Measurements from ENCODE around the gene REC114. TPM values are rescaled to one million over a fixed set of nuclear protein-coding genes. Genes with fewer than 3 reads are reported as not detected.
"Not testable (repeated sequence)": the region's sequence is repeated elsewhere in the genome, so short reads cannot be mapped to it uniquely, and the experiment has no call there.

Gene REC114
- total and polyA plus RNA-seq, 2 donors (not counting 3 experiments of a cell fraction or from before 2014, with no cell fraction given) = not detected

- no peaks in the 10 kb centered on the region for H3K79me2 ChIP-seq (ENCODE audit: control insufficient read depth, insufficient read depth, low read length)
- TF ChIP-seq MAX (IDR thresholded peaks at IDR 0.05; ENCODE audit: insufficient read depth, insufficient read length) (no peak), GATA2 (IDR thresholded peaks at IDR 0.05; ENCODE audit: insufficient read depth, insufficient read length, low read depth, low read length) (no peak), POLR2A (IDR thresholded peaks at IDR 0.05; ENCODE audit: low read depth, low read length) (no peak), CTCF (IDR thresholded peaks at IDR 0.05; ENCODE audit: extremely low read depth in 1 of 2, insufficient read depth in 1 of 2, low read depth in 1 of 2, low read length in 2 of 2) (no peak), EZH2 (IDR thresholded peaks at IDR 0.05; ENCODE audit: borderline replicate concordance, low read depth, low read length, severe bottlenecking) (no peak)
- POLR2A ChIA-PET = no interaction called here
- no peaks in the 10 kb centered on the region for H3K9me3 ChIP-seq (replicated peaks; ENCODE audit: control insufficient read depth, insufficient read depth, low read length)
- H3K4me3 ChIP-seq (replicated peaks in 1 of 3; ENCODE audit: insufficient read depth in 1 of 3, low read depth in 1 of 3, low read length in 3 of 3) = no peak overlapping the region
- H3K9ac ChIP-seq (replicated peaks; ENCODE audit: extremely low read depth, insufficient read depth, low read length) = no peak overlapping the region
- no peak overlapping the region for H3K27ac ChIP-seq (ENCODE audit: insufficient read depth, low read depth, low read length)
- peaks cover 0 to 2% of the 10 kb centered on the region in 2 experiments for H3K27me3 ChIP-seq (ENCODE audit: control insufficient read depth in 2 of 2, insufficient read depth in 2 of 2, low read length in 2 of 2)
- H3K4me2 ChIP-seq (ENCODE audit: insufficient read depth, low read length) = no peak overlapping the region
- H2AFZ ChIP-seq (ENCODE audit: low read depth, low read length) = no peak overlapping the region
- no peaks in the 10 kb centered on the region for H4K20me1 ChIP-seq (replicated peaks; ENCODE audit: control insufficient read depth, extremely low read depth, insufficient read depth, low read length)
- H3K36me3 ChIP-seq (ENCODE audit: control insufficient read depth in 2 of 2, extremely low read depth in 1 of 2, insufficient read depth in 2 of 2, low read length in 2 of 2) = no peaks in the 10 kb centered on the region
- no peak for DNase-seq (ENCODE audit: low read depth, low spot score)
- no peak for FAIRE-seq
- no peaks in the 10 kb centered on the region for H3K4me1 ChIP-seq (ENCODE audit: control insufficient read depth, extremely low read depth, insufficient read depth, low read length)
- dilution Hi-C loops (cut with MboI; ENCODE audit: extremely low pct_ligation_motif_present, low sequenced_read_pairs) = no loop called here
- no TSS peak for BruUV-seq (replicated peaks)
- H3K9me1 ChIP-seq (replicated peaks; ENCODE audit: control insufficient read depth, extremely low read depth, insufficient read depth, low read length) = no peaks in the 10 kb centered on the region
- CTCF ChIA-PET = no interaction called here
- intact Hi-C loops (cut with micrococcal nuclease) = no loop called here
Observed at GRCh38 chr15:73440571-73440970, 2.4 kb upstream of the REC114 start.

- H3K9me3 ChIP-seq (replicated peaks; ENCODE audit: control insufficient read depth, insufficient read depth, low read length) = no peaks in the 10 kb centered on the region
- H3K27ac ChIP-seq (ENCODE audit: insufficient read depth, low read depth, low read length) = no peak overlapping the region
- no peaks in the 10 kb centered on the region for H3K4me1 ChIP-seq (ENCODE audit: control insufficient read depth, extremely low read depth, insufficient read depth, low read length)
- no peak overlapping the region for H3K4me2 ChIP-seq (ENCODE audit: insufficient read depth, low read length)
- DNase-seq (ENCODE audit: low read depth, low spot score) (no peak), FAIRE-seq (no peak)
- CTCF ChIA-PET = no interaction called here
- peaks cover 0 to under 1% of the 10 kb centered on the region in 2 experiments for H3K27me3 ChIP-seq (ENCODE audit: control insufficient read depth in 2 of 2, insufficient read depth in 2 of 2, low read length in 2 of 2)
- intact Hi-C loops (cut with micrococcal nuclease) (no loop called here), dilution Hi-C loops (cut with MboI; ENCODE audit: extremely low pct_ligation_motif_present, low sequenced_read_pairs) (no loop called here)
- BruUV-seq (replicated peaks) = no TSS peak
- H3K9me1 ChIP-seq (replicated peaks; ENCODE audit: control insufficient read depth, extremely low read depth, insufficient read depth, low read length) = no peaks in the 10 kb centered on the region
- H3K4me3 ChIP-seq (replicated peaks in 1 of 3; ENCODE audit: insufficient read depth in 1 of 3, low read depth in 1 of 3, low read length in 3 of 3) = no peak overlapping the region
- TF ChIP-seq GATA2 (IDR thresholded peaks at IDR 0.05; ENCODE audit: insufficient read depth, insufficient read length, low read depth, low read length) = no peak
- no peak for TF ChIP-seq MYC (IDR thresholded peaks at IDR 0.05; ENCODE audit: low read depth, low read length)
- TF ChIP-seq EZH2 (IDR thresholded peaks at IDR 0.05; ENCODE audit: borderline replicate concordance, low read depth, low read length, severe bottlenecking) = no peak
- TF ChIP-seq JUN (IDR thresholded peaks at IDR 0.05; ENCODE audit: borderline replicate concordance, insufficient read depth, insufficient read length, low read depth) = no peak
- H2AFZ ChIP-seq (ENCODE audit: low read depth, low read length) = no peak overlapping the region
- no peaks in the 10 kb centered on the region for H4K20me1 ChIP-seq (replicated peaks; ENCODE audit: control insufficient read depth, extremely low read depth, insufficient read depth, low read length)
- H3K9ac ChIP-seq (replicated peaks; ENCODE audit: extremely low read depth, insufficient read depth, low read length) = no peak overlapping the region
- H3K36me3 ChIP-seq (ENCODE audit: control insufficient read depth in 2 of 2, extremely low read depth in 1 of 2, insufficient read depth in 2 of 2, low read length in 2 of 2) = no peaks in the 10 kb centered on the region
- H3K79me2 ChIP-seq (ENCODE audit: control insufficient read depth, insufficient read depth, low read length) = no peaks in the 10 kb centered on the region
- POLR2A ChIA-PET = no interaction called here
Observed at GRCh38 chr15:73442421-73442820, 543 bp upstream of the REC114 start.

- H3K4me1 ChIP-seq (ENCODE audit: control insufficient read depth, extremely low read depth, insufficient read depth, low read length); H3K36me3 ChIP-seq (ENCODE audit: control insufficient read depth in 2 of 2, extremely low read depth in 1 of 2, insufficient read depth in 2 of 2, low read length in 2 of 2); H3K4me2 ChIP-seq (ENCODE audit: insufficient read depth, low read length); H2AFZ ChIP-seq (ENCODE audit: low read depth, low read length); FAIRE-seq; H3K27me3 ChIP-seq (ENCODE audit: control insufficient read depth in 2 of 2, insufficient read depth in 2 of 2, low read length in 2 of 2); intact Hi-C loops (cut with micrococcal nuclease); H4K20me1 ChIP-seq (replicated peaks; ENCODE audit: control insufficient read depth, extremely low read depth, insufficient read depth, low read length); BruUV-seq (replicated peaks); DNase-seq (ENCODE audit: low read depth, low spot score); CTCF ChIA-PET; H3K4me3 ChIP-seq (replicated peaks in 1 of 3; ENCODE audit: insufficient read depth in 1 of 3, low read depth in 1 of 3, low read length in 3 of 3); H3K9me3 ChIP-seq (replicated peaks; ENCODE audit: control insufficient read depth, insufficient read depth, low read length); H3K79me2 ChIP-seq (ENCODE audit: control insufficient read depth, insufficient read depth, low read length); H3K9me1 ChIP-seq (replicated peaks; ENCODE audit: control insufficient read depth, extremely low read depth, insufficient read depth, low read length); POLR2A ChIA-PET; H3K9ac ChIP-seq (replicated peaks; ENCODE audit: extremely low read depth, insufficient read depth, low read length); dilution Hi-C loops (cut with MboI; ENCODE audit: extremely low pct_ligation_motif_present, low sequenced_read_pairs); H3K27ac ChIP-seq (ENCODE audit: insufficient read depth, low read depth, low read length): not testable (repeated sequence)
Observed at GRCh38 chr15:73447471-73447870, 4.5 kb downstream of the REC114 start.
